K562 (cell line): Measurements from ENCODE around the gene UNC50.

ENCODE experiments used
- CTCF ChIP-seq, 3 experiments: IDR thresholded peaks in 2 of 3; conservative IDR thresholded peaks in 1 of 3; 2 replicates each; pipeline ENCODE4 v1.5.1; 2011 to 2012; ENCODE audit warnings: low read length in 3 of 3, mild to moderate bottlenecking in 3 of 3, control low read depth in 2 of 3, improper control_type of control experiment in 1 of 3, inconsistent platforms in 1 of 3, low read depth in 1 of 3, mixed read lengths in 1 of 3, moderate library complexity in 1 of 3; ENCODE audit not compliant: insufficient read depth in 2 of 3
- EZH2 ChIP-seq: IDR thresholded peaks from 2 replicates; pipeline ENCODE4 v1.6.1; 2012; ENCODE audit warnings: low read depth, mild to moderate bottlenecking, inconsistent platforms, low read length, borderline replicate concordance
- FOXJ3 ChIP-seq: sonication (generic); formaldehyde crosslinking; IDR thresholded peaks from 2 replicates; pipeline ENCODE4 v1.4.0; 2020; ENCODE audit warnings: mild to moderate bottlenecking, missing genetic modification reagents
- ZNF583 ChIP-seq: fragments of 250-450 bp; sonication (Bioruptor Pico); IDR thresholded peaks from 2 replicates; pipeline ENCODE4 v1.4.0; 2020

GRCh38 chr2:98606431-98606830 is 2.0 kb upstream of the UNC50 start:
- TF ChIP-seq FOXJ3 (no peak), ZNF583 (CRISPR knock-in tag) (no peak), EZH2 (no peak), CTCF (IDR thresholded peaks at IDR 0.05 in 2 of 3, conservative IDR thresholded peaks at IDR 0.05 in 1 of 3; ENCODE audit: insufficient read depth in 2 of 3, low read depth in 1 of 3, low read length in 3 of 3) (no peak)
